Breast epithelium (tissue), 4 donors: ENCODE results near the gene SLC34A3. TPM values are rescaled to one million over a fixed set of nuclear protein-coding genes. Genes with fewer than 3 reads are reported as not detected.

Experiments
- DNase-seq, 2 donors: peaks; one replicate each; pipeline ENCODE4 v3.0.0-alpha.2; 2019; ENCODE audit warnings: low spot score in 2 of 2
- H3K27ac ChIP-seq, 2 donors: fragments of 200-600 bp; sonication (generic) in 1 of 2; one replicate each; pipeline ENCODE4 v1.5.1; 2016 to 2019; ENCODE audit warnings: mild to moderate bottlenecking in 1 of 2
- H3K27me3 ChIP-seq, 2 donors: fragments of 200-600 bp; sonication (generic) in 1 of 2; one replicate each; pipeline versions ENCODE4 v1.5.1 to v1.6.0; 2017 to 2019; ENCODE audit warnings: control low read depth in 1 of 2, mild to moderate bottlenecking in 1 of 2
- H3K36me3 ChIP-seq: fragments of 200-600 bp; one replicate; pipeline ENCODE4 v1.5.1; 2019
- H3K4me1 ChIP-seq, 2 donors: fragments of 200-600 bp; sonication (generic); one replicate each; pipeline ENCODE4 v1.5.1; 2016 to 2019; ENCODE audit warnings: control low read depth in 1 of 2
- H3K4me3 ChIP-seq, 3 donors: fragments of 200-600 bp; sonication (generic); 1 replicate in 2 of 3; 2 replicates in 1 of 3; pipeline ENCODE4 v1.5.1; 2016 to 2019; ENCODE audit warnings: mild to moderate bottlenecking in 3 of 3, moderate library complexity in 2 of 3
- H3K9me3 ChIP-seq, 2 donors: fragments of 200-600 bp; sonication (generic) in 1 of 2; one replicate each; pipeline ENCODE4 v1.5.1; 2016 to 2019; ENCODE audit warnings: control low read depth in 1 of 2
- CTCF ChIP-seq, 3 donors: fragments of 450-650 bp; IDR thresholded peaks; one replicate each; pipeline ENCODE4 v1.5.1; 2016 to 2017; ENCODE audit warnings: antibody characterized with exemption in 3 of 3, mild to moderate bottlenecking in 3 of 3, moderate library complexity in 3 of 3
- POLR2A ChIP-seq: fragments of 450-650 bp; IDR thresholded peaks from one replicate; pipeline ENCODE4 v1.6.1; 2016; ENCODE audit warnings: antibody characterized with exemption, mild to moderate bottlenecking, moderate library complexity
- POLR2AphosphoS5 ChIP-seq, 3 donors: sonication (generic); formaldehyde crosslinking; IDR thresholded peaks; one replicate each; pipeline ENCODE4 v1.6.1; 2017; ENCODE audit warnings: antibody characterized with exemption in 3 of 3
- intact Hi-C: fragments of 100-400 bp; cut with DNase I; formaldehyde crosslinking; loops from one replicate; pipeline ENCODE4 v1.15.1; 2023; ENCODE audit warnings: low total_unique reads
- total RNA-seq, 3 donors: library from RNA; depleted of rRNA; stranded (reverse); fragments of >200 nt; gene quantifications; one replicate each; pipeline ENCODE4 v1.1.0, GENCODE V29; 2016

Gene SLC34A3
- total RNA-seq, 3 donors from 2014 or later, result not detected

DNA sequence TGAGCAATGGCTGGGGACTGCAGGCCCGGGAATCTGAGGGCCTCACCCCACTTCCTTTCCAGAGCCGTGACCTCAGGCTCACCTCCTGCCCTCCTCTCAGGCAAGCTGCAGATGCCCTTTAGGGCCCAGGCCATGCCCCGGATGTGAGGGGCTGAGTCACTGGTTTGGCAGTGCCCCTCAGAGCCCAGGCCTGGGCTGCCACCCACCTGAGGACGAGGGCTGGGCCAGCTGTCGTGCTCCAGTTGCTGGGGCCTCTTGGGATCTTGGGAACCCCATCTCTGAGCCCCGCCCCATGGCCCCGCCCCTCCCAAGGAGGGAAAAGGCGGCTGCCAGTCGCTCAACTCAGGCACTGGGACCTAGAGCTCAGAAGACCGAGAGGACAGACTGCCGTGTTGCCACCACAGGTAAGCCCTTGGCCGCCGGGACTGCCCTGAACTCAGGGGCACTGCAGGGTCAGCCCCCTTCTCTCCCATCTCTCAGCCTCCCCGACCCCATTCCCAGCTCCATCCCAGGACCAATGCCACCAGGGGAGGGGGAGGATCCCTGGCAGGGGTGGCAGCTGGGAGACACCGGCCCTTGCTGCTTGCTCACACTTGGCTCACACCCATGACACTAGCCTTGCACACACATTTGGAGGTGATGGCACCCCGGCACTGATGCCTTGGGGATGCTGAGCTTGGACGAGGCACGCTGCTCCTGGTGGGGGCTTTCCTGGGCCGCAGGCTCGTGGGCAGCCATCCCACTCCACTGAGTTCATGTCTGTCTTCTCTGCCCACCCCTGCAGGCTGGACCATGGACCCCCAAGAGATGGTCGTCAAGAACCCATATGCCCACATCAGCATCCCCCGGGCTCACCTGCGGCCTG is 5.6 kb upstream of the SLC34A3 start, which contains the start of gene CYSRT1:
TSS of gene CYSRT1 (plus strand) at position 345 of the 865 bp plus-strand sequence. CDS start at position 793, 448 bp downstream.
- TF ChIP-seq POLR2AphosphoS5 (IDR thresholded peaks at IDR 0.05), result no peak
- TF ChIP-seq CTCF (IDR thresholded peaks at IDR 0.05), result no peak
- TF ChIP-seq POLR2A, result no peak
- Histone ChIP-seq H3K27ac (peak within 1 kb of the TSS; percentile 92 to 97), H3K27me3 (peaks cover 4 to 21% of the 10 kb centered on the region in 2 donors), H3K9me3 (no peaks in the 10 kb centered on the region), H3K4me1 (peaks cover 7% of the 10 kb centered on the region in 2 donors), H3K4me3 (peak within 1 kb of the TSS; percentile 70 to 85 (median 77)), H3K36me3 (no peaks in the 10 kb centered on the region)
- intact Hi-C loops, result loop anchor here (5.0 kb wide), 1 partner anchor 93 kb away; no protein-coding TSS in a partner anchor
- DNase-seq, result no peak

- Histone ChIP-seq H3K4me1 (peaks cover 7% of the 10 kb centered on the region in 2 donors), H3K27me3 (peaks cover 4 to 28% of the 10 kb centered on the region in 2 donors), H3K4me3 (no peak overlapping the region), H3K9me3 (no peaks in the 10 kb centered on the region), H3K27ac (peak overlapping the region; percentile 53 to 78), H3K36me3 (no peaks in the 10 kb centered on the region)
- no peak for DNase-seq
- intact Hi-C loops, result loop anchor here (5.0 kb wide), 1 partner anchor 94 kb away; no protein-coding TSS in a partner anchor
- TF ChIP-seq POLR2AphosphoS5 (IDR thresholded peaks at IDR 0.05) (no peak), CTCF (IDR thresholded peaks at IDR 0.05) (no peak), POLR2A (no peak)
These were observed 4.9 kb upstream of the SLC34A3 start for GRCh38 chr9:137225699-137226331.

- H3K27ac ChIP-seq, result peak overlapping the region; percentile 53 to 78
- no peak for DNase-seq
- no peaks in the 10 kb centered on the region for H3K36me3 ChIP-seq
- peaks cover 4 to 35% of the 10 kb centered on the region in 2 donors for H3K27me3 ChIP-seq
- peaks cover 7% of the 10 kb centered on the region in 2 donors for H3K4me1 ChIP-seq
- TF ChIP-seq POLR2AphosphoS5 (IDR thresholded peaks at IDR 0.05) (no peak), POLR2A (no peak), CTCF (IDR thresholded peaks at IDR 0.05) (no peak)
- intact Hi-C loops, result loop anchor here (5.0 kb wide), 1 partner anchor 94 kb away; no protein-coding TSS in a partner anchor
- peak overlapping the region in 1 of 3 donors; percentile 25 for H3K4me3 ChIP-seq
- no peaks in the 10 kb centered on the region for H3K9me3 ChIP-seq
These were observed 4.2 kb upstream of the SLC34A3 start for GRCh38 chr9:137226338-137227053.

DNA sequence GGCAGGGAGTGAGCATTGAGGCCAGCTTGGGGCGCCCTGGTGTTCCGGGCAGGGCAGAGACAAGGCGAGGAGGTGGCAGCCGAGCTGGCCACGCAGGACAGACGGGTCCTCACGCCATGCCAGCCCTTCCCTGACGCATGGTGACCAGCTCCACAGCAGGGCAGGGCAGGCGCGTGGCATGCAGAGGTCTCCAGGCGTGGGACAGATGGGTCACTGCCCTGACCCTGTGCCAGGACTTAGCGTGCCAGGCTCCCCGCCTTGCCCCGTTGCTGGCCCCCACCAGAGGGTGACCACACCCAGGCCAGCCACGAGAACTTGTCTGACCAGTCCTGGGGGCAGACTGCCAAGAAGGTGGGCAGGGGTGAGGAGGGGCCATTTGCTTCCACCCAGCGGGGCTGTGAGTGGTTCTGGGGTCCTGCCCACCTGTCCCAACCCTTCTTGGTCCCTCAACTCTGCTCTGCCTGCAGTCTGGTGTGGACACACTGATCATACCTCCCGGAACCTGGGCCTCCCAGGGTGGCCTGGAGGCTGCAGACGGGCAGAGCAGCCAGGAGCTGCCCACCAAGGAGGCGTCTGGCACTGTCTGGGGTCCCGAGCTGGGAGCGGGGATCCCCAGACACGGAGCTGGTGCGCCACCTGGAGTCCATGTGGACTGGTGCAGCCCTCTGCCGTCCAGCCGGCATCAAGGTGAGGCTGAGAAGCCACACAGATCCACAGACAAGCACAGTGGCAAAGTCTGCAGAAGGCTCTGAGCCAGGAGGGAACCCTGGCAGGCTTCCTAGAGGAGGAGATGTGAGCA is 3.4 kb upstream of the SLC34A3 start, which contains the start of gene RNF224:
TSS of gene RNF224 (plus strand) at position 449 of the 799 bp plus-strand sequence. CDS start 834 bp downstream, outside the sequence.
- intact Hi-C loops, result loop anchor here (5.0 kb wide), 1 partner anchor 95 kb away; no protein-coding TSS in a partner anchor
- Histone ChIP-seq H3K36me3 (no peaks in the 10 kb centered on the region), H3K4me3 (peak within 1 kb of the TSS in 2 of 3 donors; percentile 6 to 25), H3K27me3 (peaks cover 4 to 43% of the 10 kb centered on the region in 2 donors), H3K27ac (peak within 1 kb of the TSS; percentile 53 to 78), H3K9me3 (no peaks in the 10 kb centered on the region), H3K4me1 (peaks cover 7% of the 10 kb centered on the region in 2 donors)
- DNase-seq, result peak; percentile 76 to 89
- TF ChIP-seq CTCF (IDR thresholded peaks at IDR 0.05) (peak; percentile 57 to 99 (median 89)), POLR2A (no peak), POLR2AphosphoS5 (IDR thresholded peaks at IDR 0.05) (peak in 1 of 3 donors; percentile 61)
